ENCODE results near the gene SUMF1. TPM values are rescaled to one million over a fixed set of nuclear protein-coding genes. Genes with fewer than 3 reads are reported as not detected.

SUMF1 gene
- total and polyA plus RNA-seq, 2 donors (not counting 1 experiment from before 2014, with no cell fraction given) = 10.3 to 21.2 TPM

DNA sequence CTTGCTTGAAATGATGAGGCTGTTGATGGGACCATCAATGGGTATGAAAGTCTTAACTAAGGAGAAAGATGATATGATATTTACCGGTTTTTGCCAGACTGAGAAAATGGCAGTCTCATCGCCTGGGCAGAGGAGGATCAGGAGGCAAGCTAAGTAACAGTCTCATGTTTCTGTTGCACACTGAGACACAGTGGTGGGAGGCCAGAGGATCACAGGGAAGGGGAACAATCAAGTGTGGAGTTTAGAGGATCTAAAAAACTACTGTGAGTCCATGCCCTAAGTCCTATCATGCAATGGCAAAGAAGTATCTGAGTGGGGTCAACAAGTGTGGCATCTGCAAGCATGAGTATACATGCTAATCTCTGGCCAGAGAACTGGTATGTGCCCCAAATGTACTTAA is 62.2 kb downstream of the SUMF1 start:
- Histone ChIP-seq H3K27me3 (replicated peaks in 1 of 4; ENCODE audit: control extremely low read depth in 1 of 4, control insufficient read depth in 3 of 4, insufficient read depth in 4 of 4, low read length in 3 of 4) (no peaks in the 10 kb centered on the region), H3K79me2 (ENCODE audit: control insufficient read depth, insufficient read depth, low read length) (no peaks in the 10 kb centered on the region), H3K4me3 (ENCODE audit: control extremely low read depth in 1 of 5, extremely low read depth in 1 of 5, insufficient read depth in 1 of 5, low read depth in 2 of 5, low read length in 4 of 5) (no peak overlapping the region), H3K36me3 (replicated peaks in 1 of 2; ENCODE audit: control extremely low read depth in 1 of 2, control insufficient read depth in 1 of 2, extremely low read depth in 1 of 2, insufficient read depth in 2 of 2, low read length in 1 of 2) (peaks cover 0 to 20% of the 10 kb centered on the region in 2 experiments), H3K27ac (ENCODE audit: low read length in 2 of 2) (no peak overlapping the region), H3K9me3 (ENCODE audit: control extremely low read depth in 1 of 3, control insufficient read depth in 2 of 3, insufficient read depth in 1 of 3, low read length in 2 of 3) (no peaks in the 10 kb centered on the region), H3K4me2 (replicated peaks; ENCODE audit: low read depth, low read length, poor library complexity, severe bottlenecking) (no peak overlapping the region), H2AFZ (ENCODE audit: insufficient read depth, low read depth, low read length, poor library complexity, severe bottlenecking) (no peak overlapping the region), H3K9ac (ENCODE audit: low read length) (no peak overlapping the region), H3K4me1 (ENCODE audit: control insufficient read depth in 2 of 2, insufficient read depth in 2 of 2, low read length in 2 of 2) (no peaks in the 10 kb centered on the region), H4K20me1 (ENCODE audit: control insufficient read depth, insufficient read depth, low read length, poor library complexity, severe bottlenecking) (no peaks in the 10 kb centered on the region)
- no peaks in the 10 kb centered on the region for H3K27me3 Mint-ChIP-seq
- no peaks in the 10 kb centered on the region for H3K9me3 Mint-ChIP-seq (ENCODE audit: insufficient read depth)
- no peak overlapping the region for H3K4me3 Mint-ChIP-seq
- no peak for DNase-seq
- intact Hi-C loops (cut with micrococcal nuclease) = no loop called here
- ATAC-seq (ENCODE audit: low read depth) = no peak
- no peak for TF ChIP-seq EZH2 (IDR thresholded peaks at IDR 0.05; ENCODE audit: borderline replicate concordance, insufficient read depth, low read depth, low read length, poor library complexity, severe bottlenecking)
- TF ChIP-seq, protein P1, sequence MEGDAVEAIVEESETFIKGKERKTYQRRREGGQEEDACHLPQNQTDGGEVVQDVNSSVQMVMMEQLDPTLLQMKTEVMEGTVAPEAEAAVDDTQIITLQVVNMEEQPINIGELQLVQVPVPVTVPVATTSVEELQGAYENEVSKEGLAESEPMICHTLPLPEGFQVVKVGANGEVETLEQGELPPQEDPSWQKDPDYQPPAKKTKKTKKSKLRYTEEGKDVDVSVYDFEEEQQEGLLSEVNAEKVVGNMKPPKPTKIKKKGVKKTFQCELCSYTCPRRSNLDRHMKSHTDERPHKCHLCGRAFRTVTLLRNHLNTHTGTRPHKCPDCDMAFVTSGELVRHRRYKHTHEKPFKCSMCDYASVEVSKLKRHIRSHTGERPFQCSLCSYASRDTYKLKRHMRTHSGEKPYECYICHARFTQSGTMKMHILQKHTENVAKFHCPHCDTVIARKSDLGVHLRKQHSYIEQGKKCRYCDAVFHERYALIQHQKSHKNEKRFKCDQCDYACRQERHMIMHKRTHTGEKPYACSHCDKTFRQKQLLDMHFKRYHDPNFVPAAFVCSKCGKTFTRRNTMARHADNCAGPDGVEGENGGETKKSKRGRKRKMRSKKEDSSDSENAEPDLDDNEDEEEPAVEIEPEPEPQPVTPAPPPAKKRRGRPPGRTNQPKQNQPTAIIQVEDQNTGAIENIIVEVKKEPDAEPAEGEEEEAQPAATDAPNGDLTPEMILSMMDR (IDR thresholded peaks at IDR 0.05) = no peak
- 100% methylated on average over 1 of the region's 2 CpGs for WGBS (ENCODE audit: insufficient coverage)
- H3K4me1 Mint-ChIP-seq = no peaks in the 10 kb centered on the region
- ChIA-PET CTCF (interaction anchor here (1.4 kb wide), 1 partner anchor 54 kb away, joined by 4 read pairs; no protein-coding TSS in a partner anchor), POLR2A (no interaction called here)
- H3K27ac Mint-ChIP-seq = no peak overlapping the region

DNA sequence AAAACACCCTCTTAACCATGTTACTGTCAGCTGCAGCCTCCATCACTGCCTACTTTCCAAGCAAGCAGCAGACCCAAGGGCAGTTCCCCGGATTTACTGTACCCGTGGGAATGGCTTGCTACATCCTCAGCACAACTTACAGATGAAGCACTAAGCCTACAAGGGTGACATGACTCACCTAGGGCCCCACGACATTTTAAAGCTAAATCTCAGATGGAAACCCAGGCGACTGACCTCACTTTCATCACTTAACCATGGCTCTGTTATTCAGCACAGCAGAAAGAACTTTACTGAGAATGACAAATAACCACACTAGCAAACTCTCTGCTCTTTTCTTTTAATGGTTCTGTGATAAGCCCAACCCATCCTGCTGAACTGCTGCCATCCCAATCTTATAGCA is 65.6 kb downstream of the SUMF1 start:
- CTCF ChIA-PET = no interaction called here
- no peak for TF ChIP-seq EZH2 (IDR thresholded peaks at IDR 0.05; ENCODE audit: borderline replicate concordance, insufficient read depth, low read depth, low read length, poor library complexity, severe bottlenecking)
- TF ChIP-seq, protein P1 (IDR thresholded peaks at IDR 0.05) = no peak
- intact Hi-C loops (cut with micrococcal nuclease) = no loop called here

More for the DNA sequence above, 65.6 kb downstream of the SUMF1 start:
- no peaks in the 10 kb centered on the region for H4K20me1 ChIP-seq (ENCODE audit: control insufficient read depth, insufficient read depth, low read length, poor library complexity, severe bottlenecking)
- no peaks in the 10 kb centered on the region for H3K79me2 ChIP-seq (ENCODE audit: control insufficient read depth, insufficient read depth, low read length)
- H3K9ac ChIP-seq (ENCODE audit: low read length) = no peak overlapping the region
- POLR2A ChIA-PET = no interaction called here
- WGBS (ENCODE audit: insufficient coverage) = 83% methylated on average over 4 of the region's 4 CpGs
- no peak overlapping the region for H3K4me3 ChIP-seq (ENCODE audit: control extremely low read depth in 1 of 5, extremely low read depth in 1 of 5, insufficient read depth in 1 of 5, low read depth in 2 of 5, low read length in 4 of 5)
- peaks cover 0 to 20% of the 10 kb centered on the region in 2 experiments for H3K36me3 ChIP-seq (replicated peaks in 1 of 2; ENCODE audit: control extremely low read depth in 1 of 2, control insufficient read depth in 1 of 2, extremely low read depth in 1 of 2, insufficient read depth in 2 of 2, low read length in 1 of 2)
- no peaks in the 10 kb centered on the region for H3K4me1 ChIP-seq (ENCODE audit: control insufficient read depth in 2 of 2, insufficient read depth in 2 of 2, low read length in 2 of 2)
- Mint-ChIP-seq H3K27me3 (no peaks in the 10 kb centered on the region), H3K4me1 (no peaks in the 10 kb centered on the region), H3K9me3 (ENCODE audit: insufficient read depth) (no peaks in the 10 kb centered on the region), H3K4me3 (no peak overlapping the region), H3K27ac (no peak overlapping the region)
- ATAC-seq (ENCODE audit: low read depth) (no peak), DNase-seq (no peak)
- no peak overlapping the region for H3K4me2 ChIP-seq (replicated peaks; ENCODE audit: low read depth, low read length, poor library complexity, severe bottlenecking)
- H3K27ac ChIP-seq (ENCODE audit: low read length in 2 of 2) = no peak overlapping the region
- H2AFZ ChIP-seq (ENCODE audit: insufficient read depth, low read depth, low read length, poor library complexity, severe bottlenecking) = no peak overlapping the region
- no peaks in the 10 kb centered on the region for H3K9me3 ChIP-seq (ENCODE audit: control extremely low read depth in 1 of 3, control insufficient read depth in 2 of 3, insufficient read depth in 1 of 3, low read length in 2 of 3)
- H3K27me3 ChIP-seq (replicated peaks in 1 of 4; ENCODE audit: control extremely low read depth in 1 of 4, control insufficient read depth in 3 of 4, insufficient read depth in 4 of 4, low read length in 3 of 4) = no peaks in the 10 kb centered on the region
